Measurements from ENCODE around the gene GPR137C.

GPR137C gene

DNA sequence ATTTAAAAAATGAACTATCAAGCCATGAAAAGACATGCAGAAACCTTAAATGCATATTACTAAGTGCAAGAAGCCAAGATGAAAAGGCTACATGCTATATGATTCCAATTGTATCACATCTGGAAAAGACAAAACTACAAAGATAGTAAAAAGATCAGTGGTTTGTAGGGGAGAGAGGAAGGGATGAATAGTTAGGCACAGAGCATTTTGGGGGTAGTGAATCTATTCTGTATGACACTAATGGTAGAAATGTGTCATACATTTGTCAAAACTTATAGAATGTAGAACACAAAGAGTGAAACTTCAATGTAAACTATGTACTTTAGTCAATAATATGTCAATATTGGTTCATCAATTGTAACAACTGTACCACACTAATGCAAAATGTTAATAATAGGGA lies 21.2 kb upstream of the GPR137C start:
- TF ChIP-seq, protein P1, sequence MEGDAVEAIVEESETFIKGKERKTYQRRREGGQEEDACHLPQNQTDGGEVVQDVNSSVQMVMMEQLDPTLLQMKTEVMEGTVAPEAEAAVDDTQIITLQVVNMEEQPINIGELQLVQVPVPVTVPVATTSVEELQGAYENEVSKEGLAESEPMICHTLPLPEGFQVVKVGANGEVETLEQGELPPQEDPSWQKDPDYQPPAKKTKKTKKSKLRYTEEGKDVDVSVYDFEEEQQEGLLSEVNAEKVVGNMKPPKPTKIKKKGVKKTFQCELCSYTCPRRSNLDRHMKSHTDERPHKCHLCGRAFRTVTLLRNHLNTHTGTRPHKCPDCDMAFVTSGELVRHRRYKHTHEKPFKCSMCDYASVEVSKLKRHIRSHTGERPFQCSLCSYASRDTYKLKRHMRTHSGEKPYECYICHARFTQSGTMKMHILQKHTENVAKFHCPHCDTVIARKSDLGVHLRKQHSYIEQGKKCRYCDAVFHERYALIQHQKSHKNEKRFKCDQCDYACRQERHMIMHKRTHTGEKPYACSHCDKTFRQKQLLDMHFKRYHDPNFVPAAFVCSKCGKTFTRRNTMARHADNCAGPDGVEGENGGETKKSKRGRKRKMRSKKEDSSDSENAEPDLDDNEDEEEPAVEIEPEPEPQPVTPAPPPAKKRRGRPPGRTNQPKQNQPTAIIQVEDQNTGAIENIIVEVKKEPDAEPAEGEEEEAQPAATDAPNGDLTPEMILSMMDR (conservative IDR thresholded peaks at IDR 0.05; ENCODE audit: low read depth, low read length) = no peak
- no peak for DNase-seq (ENCODE audit: low read depth)
- no peak overlapping the region for H3K4me3 ChIP-seq (ENCODE audit: low read length)

DNA sequence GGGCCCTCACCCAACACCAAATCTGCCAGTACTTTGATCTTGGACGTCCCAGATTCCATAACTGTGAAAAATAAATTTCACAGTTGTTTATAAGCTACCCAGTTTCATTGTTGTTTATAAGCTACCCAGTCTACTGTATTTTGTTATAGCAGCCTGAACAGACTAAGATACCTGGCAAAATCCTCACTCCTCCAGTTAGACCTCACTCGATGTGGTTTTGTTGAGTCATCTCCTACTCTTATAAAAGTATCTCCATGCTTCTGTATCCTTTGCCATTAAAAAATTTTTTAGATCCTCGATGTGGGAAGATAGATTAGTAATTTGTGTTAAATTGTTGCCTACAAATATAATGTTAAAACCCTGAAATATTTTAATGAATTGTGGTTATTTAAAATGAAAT lies 16.4 kb upstream of the GPR137C start:
- DNase-seq (ENCODE audit: low read depth) = no peak
- no peak overlapping the region for H3K4me3 ChIP-seq (ENCODE audit: low read length)
- TF ChIP-seq, protein P1 (conservative IDR thresholded peaks at IDR 0.05; ENCODE audit: low read depth, low read length) = no peak

DNA sequence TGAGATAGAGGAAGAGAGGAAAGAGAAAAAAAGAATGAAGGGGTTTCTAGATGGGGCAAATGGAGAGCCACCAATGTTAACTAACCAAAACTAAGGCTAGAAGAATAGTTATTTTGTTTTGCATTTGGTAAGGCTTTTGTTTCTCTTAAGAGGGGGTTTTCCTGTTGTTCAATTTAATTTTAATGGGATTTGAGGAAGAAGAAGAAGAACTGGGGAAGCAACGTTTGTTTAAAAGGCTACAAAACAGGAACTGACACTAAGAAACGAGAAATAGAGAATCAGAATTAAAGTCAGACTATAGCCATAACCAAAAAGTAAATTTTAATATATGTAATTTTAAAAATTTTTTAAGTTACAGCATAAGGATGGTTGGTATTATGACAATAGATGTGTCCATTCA lies 14.0 kb upstream of the GPR137C start:
- TF ChIP-seq, protein P1 (conservative IDR thresholded peaks at IDR 0.05; ENCODE audit: low read depth, low read length) = no peak
- no peak overlapping the region for H3K4me3 ChIP-seq (ENCODE audit: low read length)
- no peak for DNase-seq (ENCODE audit: low read depth)

DNA sequence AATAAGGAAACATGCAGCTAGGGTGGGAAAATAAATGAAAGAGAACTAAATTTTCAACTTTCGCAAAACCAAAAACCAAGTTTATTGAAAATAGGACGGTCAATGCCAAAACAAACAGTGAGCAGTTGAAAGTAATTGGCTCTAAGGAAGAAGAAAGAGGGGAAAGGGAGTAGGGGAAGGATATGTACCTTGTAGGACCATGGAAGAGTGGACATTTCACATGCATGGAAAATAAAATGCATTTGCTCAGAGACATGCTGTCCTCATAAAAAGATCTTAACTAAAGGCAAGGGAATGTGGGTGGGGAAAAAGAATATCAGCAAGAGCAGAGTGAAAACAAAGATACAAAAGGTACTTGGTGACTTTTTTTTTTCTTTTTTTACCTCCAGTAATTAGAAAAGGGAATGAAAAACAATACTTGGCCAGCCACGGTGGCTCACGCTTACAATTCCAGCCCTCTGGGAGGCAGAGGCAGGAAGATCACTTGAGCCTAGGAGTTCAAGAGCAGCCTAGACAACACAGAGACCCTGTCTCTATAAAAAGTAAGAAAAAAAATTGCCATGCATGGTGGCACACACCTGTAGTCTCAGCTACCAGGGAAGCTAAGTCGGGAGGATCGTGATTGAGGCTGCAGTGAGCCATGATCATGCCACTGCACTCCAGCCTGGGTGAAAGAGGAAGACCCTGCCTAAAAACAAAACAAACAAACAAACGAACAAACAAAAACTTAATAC lies 6.9 kb upstream of the GPR137C start:
- TF ChIP-seq, protein P1 (conservative IDR thresholded peaks at IDR 0.05; ENCODE audit: low read depth, low read length) = no peak

DNA sequence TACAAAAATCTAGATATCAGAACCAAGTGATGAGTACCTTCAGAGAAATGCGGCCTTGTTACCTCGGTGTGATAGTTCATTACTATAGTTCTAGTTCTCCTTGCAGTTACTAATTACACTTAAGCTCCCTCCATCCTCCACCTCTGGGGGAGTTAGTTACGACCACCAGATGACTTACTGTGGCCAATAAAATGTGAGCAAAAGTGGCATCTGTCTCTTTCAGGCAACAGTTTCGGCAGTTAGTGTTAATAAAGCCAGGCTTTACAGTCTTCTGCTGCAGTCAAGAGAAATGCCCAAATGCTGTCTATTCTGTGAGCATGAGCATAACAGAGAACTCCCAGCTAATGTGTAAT lies 6.3 kb upstream of the GPR137C start:
- DNase-seq (ENCODE audit: low read depth) = no peak
- H3K4me3 ChIP-seq (ENCODE audit: low read length) = no peak overlapping the region
- TF ChIP-seq, protein P1 (conservative IDR thresholded peaks at IDR 0.05; ENCODE audit: low read depth, low read length) = no peak

More for the DNA sequence above, 6.9 kb upstream of the GPR137C start:
- no peak for DNase-seq (ENCODE audit: low read depth)
- no peak overlapping the region for H3K4me3 ChIP-seq (ENCODE audit: low read length)

DNA sequence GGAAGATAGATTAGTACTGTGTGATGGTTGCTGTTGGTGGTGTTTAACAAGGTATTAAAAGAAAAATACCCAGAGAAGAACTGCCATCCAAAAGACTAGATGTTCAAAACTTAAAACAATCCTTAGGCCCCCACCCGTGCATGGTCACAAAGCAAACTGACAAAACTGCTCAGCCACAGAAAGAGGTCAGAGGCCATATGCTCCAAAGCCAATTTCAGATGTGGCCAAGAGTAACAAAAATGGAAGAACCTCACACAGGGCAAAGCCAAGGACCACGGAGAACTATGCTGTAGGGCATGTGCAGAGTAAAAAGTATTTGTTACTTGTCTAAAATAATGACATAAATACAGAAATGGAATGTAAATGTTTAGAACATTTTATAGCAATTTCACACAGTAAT lies 5.6 kb upstream of the GPR137C start:
- H3K4me3 ChIP-seq (ENCODE audit: low read length) = no peak overlapping the region
- no peak for DNase-seq (ENCODE audit: low read depth)
- TF ChIP-seq, protein P1 (conservative IDR thresholded peaks at IDR 0.05; ENCODE audit: low read depth, low read length) = no peak

DNA sequence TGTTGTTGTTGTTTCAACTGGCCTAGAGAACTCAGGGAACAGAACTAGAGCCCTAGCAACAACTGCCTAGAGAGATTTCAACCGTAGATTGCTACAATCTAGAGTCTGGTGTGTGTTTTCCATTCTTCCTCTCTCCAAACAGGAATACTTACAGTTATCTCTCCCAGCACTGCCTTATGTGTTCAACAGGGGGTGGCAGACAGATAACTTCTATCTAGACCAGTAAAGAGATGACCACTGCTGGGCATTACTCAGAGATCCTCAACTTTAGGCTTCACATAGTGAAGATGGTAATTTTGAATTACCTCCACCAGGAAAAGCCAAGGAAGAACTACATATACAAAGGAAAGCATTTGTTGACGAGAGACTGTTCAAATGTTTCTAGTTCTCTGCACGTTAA lies 5.1 kb upstream of the GPR137C start:
- H3K4me3 ChIP-seq (ENCODE audit: low read length) = no peak overlapping the region
- TF ChIP-seq, protein P1 (conservative IDR thresholded peaks at IDR 0.05; ENCODE audit: low read depth, low read length) = no peak
- no peak for DNase-seq (ENCODE audit: low read depth)

All from retinal pigment epithelial cell (primary cell).